Measurements from ENCODE around the gene SYT9. TPM values are rescaled to one million over a fixed set of nuclear protein-coding genes. Genes with fewer than 3 reads are reported as not detected.

SYT9 gene
- total and polyA plus RNA-seq, 9 of the 15 experiments (the other 6 are each of a cell fraction or from before 2014, with no cell fraction given) = 0.01 TPM; not detected in 8

GRCh38 chr11:7449211-7449840 lies 197.6 kb downstream of the SYT9 start:
- intact Hi-C loops (cut with micrococcal nuclease) = no loop called here
- CTCF ChIA-PET (ENCODE audit: low intra/inter-chr PET ratio) = no interaction called here
- H3K4me1 ChIP-seq (replicated peaks in 1 of 2; ENCODE audit: control insufficient read depth in 2 of 2, insufficient read depth in 2 of 2, low read length in 2 of 2) = no peaks in the 10 kb centered on the region
- BruUV-seq (replicated peaks) = no TSS peak
- no peak overlapping the region for H3K4me2 ChIP-seq (ENCODE audit: insufficient read depth, low read length)
- H3K27ac ChIP-seq (ENCODE audit: extremely low read depth, low read depth, low read length) = no peak overlapping the region
- H3K36me3 ChIP-seq (ENCODE audit: control insufficient read depth, insufficient read depth, low read length) = no peaks in the 10 kb centered on the region
- FAIRE-seq (no peak), ATAC-seq (no peak), DNase-seq (ENCODE audit: extremely low read depth in 1 of 4, low spot score in 3 of 4) (no peak)
- no peak overlapping the region for H2AFZ ChIP-seq (ENCODE audit: low read depth, low read length)
- H3K9ac ChIP-seq (ENCODE audit: insufficient read depth in 1 of 2, low read depth in 2 of 2, low read length in 2 of 2) = no peak overlapping the region
- no peaks in the 10 kb centered on the region for H3K9me3 ChIP-seq (replicated peaks; ENCODE audit: control insufficient read depth, insufficient read depth, low read depth, low read length)
- H3K27me3 ChIP-seq (ENCODE audit: control insufficient read depth in 2 of 2, insufficient read depth in 2 of 2, low read length in 2 of 2) = peaks cover 0 to 8% of the 10 kb centered on the region in 2 experiments; a peak in 3 of 5 replicates
- no peak overlapping the region for H3K4me3 ChIP-seq
- H4K20me1 ChIP-seq (replicated peaks; ENCODE audit: control insufficient read depth, insufficient read depth, low read length) = no peaks in the 10 kb centered on the region
- no peak for TF ChIP-seq GABPB2 (CRISPR knock-in tag; conservative IDR thresholded peaks at IDR 0.05)
- TF ChIP-seq, protein P1, sequence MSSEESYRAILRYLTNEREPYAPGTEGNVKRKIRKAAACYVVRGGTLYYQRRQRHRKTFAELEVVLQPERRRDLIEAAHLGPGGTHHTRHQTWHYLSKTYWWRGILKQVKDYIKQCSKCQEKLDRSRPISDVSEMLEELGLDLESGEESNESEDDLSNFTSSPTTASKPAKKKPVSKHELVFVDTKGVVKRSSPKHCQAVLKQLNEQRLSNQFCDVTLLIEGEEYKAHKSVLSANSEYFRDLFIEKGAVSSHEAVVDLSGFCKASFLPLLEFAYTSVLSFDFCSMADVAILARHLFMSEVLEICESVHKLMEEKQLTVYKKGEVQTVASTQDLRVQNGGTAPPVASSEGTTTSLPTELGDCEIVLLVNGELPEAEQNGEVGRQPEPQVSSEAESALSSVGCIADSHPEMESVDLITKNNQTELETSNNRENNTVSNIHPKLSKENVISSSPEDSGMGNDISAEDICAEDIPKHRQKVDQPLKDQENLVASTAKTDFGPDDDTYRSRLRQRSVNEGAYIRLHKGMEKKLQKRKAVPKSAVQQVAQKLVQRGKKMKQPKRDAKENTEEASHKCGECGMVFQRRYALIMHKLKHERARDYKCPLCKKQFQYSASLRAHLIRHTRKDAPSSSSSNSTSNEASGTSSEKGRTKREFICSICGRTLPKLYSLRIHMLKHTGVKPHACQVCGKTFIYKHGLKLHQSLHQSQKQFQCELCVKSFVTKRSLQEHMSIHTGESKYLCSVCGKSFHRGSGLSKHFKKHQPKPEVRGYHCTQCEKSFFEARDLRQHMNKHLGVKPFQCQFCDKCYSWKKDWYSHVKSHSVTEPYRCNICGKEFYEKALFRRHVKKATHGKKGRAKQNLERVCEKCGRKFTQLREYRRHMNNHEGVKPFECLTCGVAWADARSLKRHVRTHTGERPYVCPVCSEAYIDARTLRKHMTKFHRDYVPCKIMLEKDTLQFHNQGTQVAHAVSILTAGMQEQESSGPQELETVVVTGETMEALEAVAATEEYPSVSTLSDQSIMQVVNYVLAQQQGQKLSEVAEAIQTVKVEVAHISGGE (CRISPR knock-in tag; IDR thresholded peaks at IDR 0.05) = no peak
- TF ChIP-seq ZFP1 (CRISPR knock-in tag; IDR thresholded peaks at IDR 0.05) = no peak
- no peak for TF ChIP-seq TGIF2 (CRISPR knock-in tag; IDR thresholded peaks at IDR 0.05)
- in situ Hi-C loops (cut with MboI) = loop anchor here (10.0 kb wide), 1 partner anchor 355 kb away; no protein-coding TSS in a partner anchor
- POLR2A ChIA-PET = no interaction called here
- no peaks in the 10 kb centered on the region for H3K79me2 ChIP-seq (ENCODE audit: control insufficient read depth, insufficient read depth, low read length)
- WGBS (ENCODE audit: insufficient coverage, low coverage, missing lambda C conversion rate) = 0% methylated on average over 3 of the region's 3 CpGs
- H3K9me1 ChIP-seq (ENCODE audit: control insufficient read depth, insufficient read depth, low read length) = no peaks in the 10 kb centered on the region
